Measurements from ENCODE around the gene IRF1. TPM values are rescaled to one million over a fixed set of nuclear protein-coding genes. Genes with fewer than 3 reads are reported as not detected.
A peak's percentile ranks its signal among the peaks of the same experiment; 100 is the strongest.

Gene IRF1
- total RNA-seq, 2 donors from 2014 or later, result 5.6 to 7.3 TPM

DNA sequence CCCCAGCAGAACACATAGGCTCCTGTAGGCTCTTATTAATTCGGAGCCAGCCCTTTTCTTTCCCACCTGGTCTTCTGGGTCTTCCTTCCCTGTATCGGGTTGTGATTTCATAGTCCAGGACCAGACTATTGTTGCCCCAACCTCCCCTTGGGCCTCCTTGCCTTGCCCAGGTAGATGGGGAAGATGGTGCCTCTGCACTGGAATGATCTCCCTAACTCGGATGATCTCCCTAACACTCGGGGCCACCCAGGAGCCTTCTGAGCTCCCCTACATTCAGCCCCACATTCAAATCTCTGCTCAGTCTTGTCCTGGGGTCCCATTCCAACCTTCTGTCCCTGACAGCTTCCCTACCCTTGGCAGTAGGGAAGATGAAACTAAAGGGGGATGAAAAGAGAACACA, 2.7 kb upstream of the IRF1 start:
- Histone ChIP-seq H3K4me1 (ENCODE audit: control insufficient read depth, insufficient read depth, low read length) (peaks cover 5% of the 10 kb centered on the region), H3K36me3 (ENCODE audit: control insufficient read depth, insufficient read depth, low read length) (no peaks in the 10 kb centered on the region), H3K27ac (ENCODE audit: low read depth, low read length) (no peak overlapping the region), H3K27me3 (ENCODE audit: control insufficient read depth, insufficient read depth, low read length, poor library complexity, severe bottlenecking) (peaks cover 16% of the 10 kb centered on the region), H3K4me3 (ENCODE audit: low read length) (no peak overlapping the region), H3K9me3 (ENCODE audit: control insufficient read depth, low read length) (no peaks in the 10 kb centered on the region), H3K9ac (ENCODE audit: extremely low read depth, low read length, poor library complexity, severe bottlenecking) (no peak overlapping the region)
- Mint-ChIP-seq H3K36me3 (ENCODE audit: low read depth) (no peaks in the 10 kb centered on the region), H3K4me3 (no peak overlapping the region), H3K27ac (no peak overlapping the region), H3K9me3 (no peaks in the 10 kb centered on the region), H3K4me1 (peaks cover 23% of the 10 kb centered on the region), H3K27me3 (ENCODE audit: insufficient read depth) (peaks cover 31% of the 10 kb centered on the region)
- peak; percentile 25 for DNase-seq
- TF ChIP-seq, protein P1, sequence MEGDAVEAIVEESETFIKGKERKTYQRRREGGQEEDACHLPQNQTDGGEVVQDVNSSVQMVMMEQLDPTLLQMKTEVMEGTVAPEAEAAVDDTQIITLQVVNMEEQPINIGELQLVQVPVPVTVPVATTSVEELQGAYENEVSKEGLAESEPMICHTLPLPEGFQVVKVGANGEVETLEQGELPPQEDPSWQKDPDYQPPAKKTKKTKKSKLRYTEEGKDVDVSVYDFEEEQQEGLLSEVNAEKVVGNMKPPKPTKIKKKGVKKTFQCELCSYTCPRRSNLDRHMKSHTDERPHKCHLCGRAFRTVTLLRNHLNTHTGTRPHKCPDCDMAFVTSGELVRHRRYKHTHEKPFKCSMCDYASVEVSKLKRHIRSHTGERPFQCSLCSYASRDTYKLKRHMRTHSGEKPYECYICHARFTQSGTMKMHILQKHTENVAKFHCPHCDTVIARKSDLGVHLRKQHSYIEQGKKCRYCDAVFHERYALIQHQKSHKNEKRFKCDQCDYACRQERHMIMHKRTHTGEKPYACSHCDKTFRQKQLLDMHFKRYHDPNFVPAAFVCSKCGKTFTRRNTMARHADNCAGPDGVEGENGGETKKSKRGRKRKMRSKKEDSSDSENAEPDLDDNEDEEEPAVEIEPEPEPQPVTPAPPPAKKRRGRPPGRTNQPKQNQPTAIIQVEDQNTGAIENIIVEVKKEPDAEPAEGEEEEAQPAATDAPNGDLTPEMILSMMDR (conservative IDR thresholded peaks at IDR 0.05), result no peak
- 94 to 100% methylated on average over 1 to 4 of the region's 4 CpGs for WGBS, 2 experiments (ENCODE audit: insufficient coverage in 1 of 2, insufficient read length in 1 of 2)

GRCh38 chr5:132492386-132493125, 2.0 kb upstream of the IRF1 start:
- TF ChIP-seq, protein P1 (conservative IDR thresholded peaks at IDR 0.05), result no peak
- Histone ChIP-seq H3K27me3 (ENCODE audit: control insufficient read depth, insufficient read depth, low read length, poor library complexity, severe bottlenecking) (peaks cover 16% of the 10 kb centered on the region), H3K9ac (ENCODE audit: extremely low read depth, low read length, poor library complexity, severe bottlenecking) (no peak overlapping the region), H3K9me3 (ENCODE audit: control insufficient read depth, low read length) (no peaks in the 10 kb centered on the region), H3K36me3 (ENCODE audit: control insufficient read depth, insufficient read depth, low read length) (no peaks in the 10 kb centered on the region), H3K4me1 (ENCODE audit: control insufficient read depth, insufficient read depth, low read length) (peaks cover 5% of the 10 kb centered on the region), H3K4me3 (ENCODE audit: low read length) (no peak overlapping the region), H3K27ac (ENCODE audit: low read depth, low read length) (no peak overlapping the region)
- Mint-ChIP-seq H3K27ac (no peak overlapping the region), H3K4me3 (no peak overlapping the region), H3K36me3 (ENCODE audit: low read depth) (peaks cover 3% of the 10 kb centered on the region), H3K4me1 (peaks cover 23% of the 10 kb centered on the region), H3K9me3 (no peaks in the 10 kb centered on the region), H3K27me3 (ENCODE audit: insufficient read depth) (peaks cover 31% of the 10 kb centered on the region)
- DNase-seq, result no peak
- WGBS, 2 experiments (ENCODE audit: insufficient coverage in 1 of 2, insufficient read length in 1 of 2), result 85 to 100% methylated on average over 1 to 2 of the region's 3 CpGs

- Histone ChIP-seq H3K9ac (ENCODE audit: extremely low read depth, low read length, poor library complexity, severe bottlenecking) (no peak overlapping the region), H3K36me3 (ENCODE audit: control insufficient read depth, insufficient read depth, low read length) (peaks cover 5% of the 10 kb centered on the region), H3K9me3 (ENCODE audit: control insufficient read depth, low read length) (no peaks in the 10 kb centered on the region), H3K27me3 (ENCODE audit: control insufficient read depth, insufficient read depth, low read length, poor library complexity, severe bottlenecking) (peaks cover 16% of the 10 kb centered on the region), H3K4me3 (ENCODE audit: low read length) (peak overlapping the region; percentile 78), H3K4me1 (ENCODE audit: control insufficient read depth, insufficient read depth, low read length) (peaks cover 5% of the 10 kb centered on the region), H3K27ac (ENCODE audit: low read depth, low read length) (no peak overlapping the region)
- H3K4me3 Mint-ChIP-seq, result peak overlapping the region; percentile 62
- peaks cover 31% of the 10 kb centered on the region for H3K27me3 Mint-ChIP-seq (ENCODE audit: insufficient read depth)
- H3K4me1 Mint-ChIP-seq, result peaks cover 21% of the 10 kb centered on the region
- H3K36me3 Mint-ChIP-seq (ENCODE audit: low read depth), result peaks cover 3% of the 10 kb centered on the region
- 81 to 90% methylated on average over 17 to 22 of the region's 22 CpGs for WGBS, 2 experiments (ENCODE audit: insufficient coverage in 1 of 2, insufficient read length in 1 of 2)
- TF ChIP-seq, protein P1 (conservative IDR thresholded peaks at IDR 0.05), result peak; percentile 21
- DNase-seq, result peak; percentile 62
- no peaks in the 10 kb centered on the region for H3K9me3 Mint-ChIP-seq
- no peak overlapping the region for H3K27ac Mint-ChIP-seq
Measured at GRCh38 chr5:132491368-132492364, 1.1 kb upstream of the IRF1 start.

Measured in endodermal cell (in vitro differentiated cells).